ENCODE results near the gene HAGH.

The HAGH gene

DNA sequence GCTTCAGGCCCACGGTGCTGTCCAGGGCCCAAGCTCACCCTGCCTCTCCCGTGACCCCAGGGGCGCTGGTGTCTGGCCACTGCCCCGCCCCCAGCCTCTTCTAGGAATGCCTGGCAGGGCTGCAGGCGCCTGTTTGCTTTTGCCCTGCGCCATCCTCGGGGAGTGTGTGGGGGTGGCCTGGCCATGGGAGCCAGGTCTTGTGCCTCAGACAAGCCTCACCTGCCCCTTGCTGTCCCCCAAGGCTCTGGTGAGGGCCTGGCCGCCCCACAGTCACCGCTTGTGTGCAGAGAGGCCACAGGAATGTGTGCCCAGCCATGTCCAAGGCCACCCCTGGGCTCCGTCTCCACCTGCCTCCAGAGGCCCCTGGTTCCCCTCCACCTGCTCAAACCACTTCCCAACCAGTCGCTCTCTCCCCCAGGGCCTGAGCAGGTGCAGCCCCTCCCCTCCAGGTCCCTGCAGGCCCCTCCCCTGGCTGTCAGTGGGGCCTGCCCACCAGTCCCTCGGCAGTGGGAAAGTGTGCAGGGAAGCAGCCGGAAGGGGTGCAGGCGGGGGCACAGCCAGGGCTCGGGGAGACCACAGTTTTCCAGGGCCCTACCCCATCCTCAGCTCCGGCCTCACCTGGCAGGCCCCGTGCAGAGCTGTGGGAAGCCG lies 32.3 kb downstream of the HAGH start:
- no peak overlapping the region for H3K27ac ChIP-seq
- no peaks in the 10 kb centered on the region for H4K20me1 ChIP-seq (ENCODE audit: insufficient read depth)
- no peak overlapping the region for H2AFZ ChIP-seq (ENCODE audit: low read depth)
- H3K27me3 ChIP-seq (ENCODE audit: insufficient read depth, low read depth) = no peaks in the 10 kb centered on the region
- TF ChIP-seq, protein P1, sequence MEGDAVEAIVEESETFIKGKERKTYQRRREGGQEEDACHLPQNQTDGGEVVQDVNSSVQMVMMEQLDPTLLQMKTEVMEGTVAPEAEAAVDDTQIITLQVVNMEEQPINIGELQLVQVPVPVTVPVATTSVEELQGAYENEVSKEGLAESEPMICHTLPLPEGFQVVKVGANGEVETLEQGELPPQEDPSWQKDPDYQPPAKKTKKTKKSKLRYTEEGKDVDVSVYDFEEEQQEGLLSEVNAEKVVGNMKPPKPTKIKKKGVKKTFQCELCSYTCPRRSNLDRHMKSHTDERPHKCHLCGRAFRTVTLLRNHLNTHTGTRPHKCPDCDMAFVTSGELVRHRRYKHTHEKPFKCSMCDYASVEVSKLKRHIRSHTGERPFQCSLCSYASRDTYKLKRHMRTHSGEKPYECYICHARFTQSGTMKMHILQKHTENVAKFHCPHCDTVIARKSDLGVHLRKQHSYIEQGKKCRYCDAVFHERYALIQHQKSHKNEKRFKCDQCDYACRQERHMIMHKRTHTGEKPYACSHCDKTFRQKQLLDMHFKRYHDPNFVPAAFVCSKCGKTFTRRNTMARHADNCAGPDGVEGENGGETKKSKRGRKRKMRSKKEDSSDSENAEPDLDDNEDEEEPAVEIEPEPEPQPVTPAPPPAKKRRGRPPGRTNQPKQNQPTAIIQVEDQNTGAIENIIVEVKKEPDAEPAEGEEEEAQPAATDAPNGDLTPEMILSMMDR (conservative IDR thresholded peaks at IDR 0.05; ENCODE audit: low read depth, low read length) = no peak
- no peaks in the 10 kb centered on the region for H3K4me1 ChIP-seq (ENCODE audit: low read depth, poor library complexity, severe bottlenecking)
- H3K4me3 ChIP-seq (IDR thresholded peaks at IDR 0.05; ENCODE audit: insufficient read depth, low read depth, low read length) = no peak overlapping the region
- no peaks in the 10 kb centered on the region for H3K79me2 ChIP-seq (ENCODE audit: insufficient read depth, low read depth)
- H3K9ac ChIP-seq = no peak overlapping the region
- H3K36me3 ChIP-seq (ENCODE audit: insufficient read depth) = no peaks in the 10 kb centered on the region
- no peak overlapping the region for H3K4me2 ChIP-seq

DNA sequence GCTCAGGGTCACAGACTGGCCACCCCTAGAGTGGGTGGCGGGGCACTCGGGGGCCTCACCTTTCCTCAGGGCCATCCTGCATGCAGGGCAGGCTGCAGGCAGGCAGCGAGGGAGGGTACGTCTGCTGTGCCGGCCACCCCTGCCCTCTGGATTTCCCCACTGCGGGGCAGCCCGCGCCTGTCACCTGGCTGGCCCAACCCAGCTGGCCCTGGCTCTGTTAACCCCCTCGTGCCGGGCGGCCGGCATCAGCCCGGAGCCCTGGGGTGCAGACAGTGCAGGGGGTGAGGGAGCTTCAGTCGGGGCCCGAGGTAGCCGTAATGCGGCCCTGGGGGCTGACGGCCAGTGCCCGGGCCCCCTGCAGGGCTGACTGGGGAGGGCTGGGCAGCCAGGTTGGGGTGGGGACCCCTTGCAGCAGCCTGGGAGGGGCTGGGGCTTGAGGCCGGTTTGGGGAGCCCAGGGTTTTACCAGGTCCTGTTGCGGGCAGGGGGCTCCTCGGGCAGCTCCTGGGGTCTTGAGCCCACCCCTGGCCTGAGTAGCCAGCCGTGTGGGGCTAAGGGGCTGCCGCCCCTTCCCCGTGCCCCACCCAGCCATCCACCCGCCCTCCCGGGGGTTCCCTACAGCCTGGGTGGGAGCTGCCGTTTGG lies 32.9 kb downstream of the HAGH start, which contains the start of gene IGFALS:
Gene IGFALS, minus strand, starts transcription at position 128 of the 643 bp plus-strand sequence. Its CDS starts 53 bp downstream, at position 75.
- Histone ChIP-seq H3K9ac (no peak within 1 kb of the TSS), H3K27ac (no peak within 1 kb of the TSS), H3K4me2 (no peak within 1 kb of the TSS), H3K4me3 (IDR thresholded peaks at IDR 0.05; ENCODE audit: insufficient read depth, low read depth, low read length) (no peak within 1 kb of the TSS), H3K79me2 (ENCODE audit: insufficient read depth, low read depth) (no peaks in the 10 kb centered on the region), H3K4me1 (ENCODE audit: low read depth, poor library complexity, severe bottlenecking) (no peaks in the 10 kb centered on the region), H3K36me3 (ENCODE audit: insufficient read depth) (no peaks in the 10 kb centered on the region), H2AFZ (ENCODE audit: low read depth) (no peak within 1 kb of the TSS), H3K27me3 (ENCODE audit: insufficient read depth, low read depth) (no peaks in the 10 kb centered on the region), H4K20me1 (ENCODE audit: insufficient read depth) (no peaks in the 10 kb centered on the region)
- TF ChIP-seq, protein P1 (conservative IDR thresholded peaks at IDR 0.05; ENCODE audit: low read depth, low read length) = no peak

- TF ChIP-seq, protein P1 (conservative IDR thresholded peaks at IDR 0.05; ENCODE audit: low read depth, low read length) = no peak
- Histone ChIP-seq H3K27ac (no peak overlapping the region), H3K27me3 (ENCODE audit: insufficient read depth, low read depth) (no peaks in the 10 kb centered on the region), H3K4me3 (IDR thresholded peaks at IDR 0.05; ENCODE audit: insufficient read depth, low read depth, low read length) (no peak overlapping the region), H2AFZ (ENCODE audit: low read depth) (no peak overlapping the region), H3K79me2 (ENCODE audit: insufficient read depth, low read depth) (no peaks in the 10 kb centered on the region), H4K20me1 (ENCODE audit: insufficient read depth) (no peaks in the 10 kb centered on the region), H3K36me3 (ENCODE audit: insufficient read depth) (no peaks in the 10 kb centered on the region), H3K4me2 (no peak overlapping the region), H3K4me1 (ENCODE audit: low read depth, poor library complexity, severe bottlenecking) (no peaks in the 10 kb centered on the region), H3K9ac (no peak overlapping the region)
These were observed 33.6 kb downstream of the HAGH start for GRCh38 chr16:1792836-1793577.

DNA sequence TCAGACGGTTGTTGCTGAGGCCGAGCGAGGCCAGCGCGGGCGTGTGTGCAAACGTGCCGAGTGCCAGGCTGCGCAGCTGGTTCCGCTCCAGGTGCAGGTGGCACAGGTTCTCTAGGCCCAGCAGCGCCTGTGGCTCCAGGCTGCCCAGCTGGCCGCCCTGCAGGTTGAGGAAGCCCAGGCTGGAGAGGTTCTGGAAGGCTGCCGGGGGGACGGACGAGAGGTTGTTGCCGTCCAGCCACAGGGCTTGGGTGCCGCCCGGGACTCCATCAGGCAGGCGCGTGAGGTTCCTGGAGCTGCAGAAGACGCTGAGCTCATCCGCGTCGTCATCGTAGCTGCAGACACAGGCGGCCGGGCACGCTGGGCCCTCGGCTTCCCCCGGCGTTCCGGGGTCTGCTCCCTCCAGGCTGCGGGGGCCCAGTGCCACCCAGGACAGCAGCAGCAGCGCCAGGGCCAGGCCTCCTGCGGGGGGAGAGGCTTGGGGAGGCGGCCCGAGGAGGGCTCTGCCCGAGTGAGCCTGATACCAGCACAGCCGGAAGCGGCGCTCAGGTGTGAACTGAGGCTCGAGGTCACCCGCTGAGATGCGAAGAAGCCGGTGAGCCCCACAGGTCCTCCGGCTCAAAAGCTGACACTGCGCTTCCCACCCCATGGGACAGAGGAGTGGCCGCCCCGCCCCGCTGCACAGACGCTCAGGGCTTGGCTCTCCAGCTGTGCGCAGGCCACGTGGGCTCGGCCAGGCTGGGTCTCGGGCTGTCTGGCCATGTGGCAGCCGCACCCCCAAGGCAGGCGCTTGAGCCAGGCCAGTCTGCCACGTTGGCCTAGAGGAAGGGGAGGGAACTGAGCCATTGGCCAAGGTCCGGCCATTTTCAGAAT lies 34.4 kb downstream of the HAGH start:
- no peak overlapping the region for H3K9ac ChIP-seq
- no peaks in the 10 kb centered on the region for H3K79me2 ChIP-seq (ENCODE audit: insufficient read depth, low read depth)
- no peak overlapping the region for H3K4me3 ChIP-seq (IDR thresholded peaks at IDR 0.05; ENCODE audit: insufficient read depth, low read depth, low read length)
- no peaks in the 10 kb centered on the region for H3K36me3 ChIP-seq (ENCODE audit: insufficient read depth)
- TF ChIP-seq, protein P1 (conservative IDR thresholded peaks at IDR 0.05; ENCODE audit: low read depth, low read length) = no peak
- no peak overlapping the region for H3K27ac ChIP-seq
- H3K4me2 ChIP-seq = no peak overlapping the region
- H2AFZ ChIP-seq (ENCODE audit: low read depth) = no peak overlapping the region
- H3K27me3 ChIP-seq (ENCODE audit: insufficient read depth, low read depth) = no peaks in the 10 kb centered on the region
- no peaks in the 10 kb centered on the region for H4K20me1 ChIP-seq (ENCODE audit: insufficient read depth)
- H3K4me1 ChIP-seq (ENCODE audit: low read depth, poor library complexity, severe bottlenecking) = no peaks in the 10 kb centered on the region

Measured in KMS-11 (cell line).